Small intestine (tissue), 16 donors: ENCODE results near the gene CLUH. TPM values are rescaled to one million over a fixed set of nuclear protein-coding genes. Genes with fewer than 3 reads are reported as not detected.
A peak's percentile ranks its signal among the peaks of the same experiment; 100 is the strongest.

Experiments
- DNase-seq, 2 donors: peaks; one replicate each; pipeline versions ENCODE4 v3.0.0 to v3.0.0-alpha.2; 2013
- FAIRE-seq: peaks from 2 replicates; lab custom pipeline; 2012; peaks lifted over from hg19 to GRCh38; lab: Jason Lieb, UNC
- H3K27ac ChIP-seq, 3 donors: one replicate each; pipeline ENCODE4 v1.5.1; 2013; ENCODE audit warnings: low read length in 2 of 3, mild to moderate bottlenecking in 2 of 3, control low read depth in 1 of 3, inconsistent platforms in 1 of 3, low read depth in 1 of 3, moderate library complexity in 1 of 3
- H3K27me3 ChIP-seq, 3 donors: one replicate each; pipeline ENCODE4 v1.6.1; 2013; ENCODE audit warnings: low read length in 3 of 3, inconsistent platforms in 1 of 3; ENCODE audit not compliant: control insufficient read depth in 3 of 3, insufficient read depth in 3 of 3
- H3K36me3 ChIP-seq, 3 donors: one replicate each; pipeline ENCODE4 v1.6.1; 2013; ENCODE audit warnings: low read length in 3 of 3, inconsistent platforms in 1 of 3, low read depth in 1 of 3, mild to moderate bottlenecking in 1 of 3, moderate library complexity in 1 of 3; ENCODE audit not compliant: control insufficient read depth in 3 of 3, insufficient read depth in 2 of 3
- H3K4me1 ChIP-seq, 3 donors: one replicate each; pipeline ENCODE4 v1.6.1; 2013; ENCODE audit warnings: low read length in 2 of 3, inconsistent platforms in 1 of 3, low read depth in 1 of 3, mild to moderate bottlenecking in 1 of 3, moderate library complexity in 1 of 3; ENCODE audit not compliant: control insufficient read depth in 3 of 3, insufficient read depth in 2 of 3
- H3K4me3 ChIP-seq, 3 donors: one replicate each; pipeline ENCODE4 v1.5.1; 2013; ENCODE audit warnings: low read length in 3 of 3, control low read depth in 1 of 3, inconsistent platforms in 1 of 3, low read depth in 1 of 3, mild to moderate bottlenecking in 1 of 3, moderate library complexity in 1 of 3
- H3K9me3 ChIP-seq, 2 donors: one replicate each; pipeline ENCODE4 v1.6.1; 2013; ENCODE audit warnings: low read depth in 1 of 2, low read length in 1 of 2; ENCODE audit not compliant: control insufficient read depth in 2 of 2, insufficient read depth in 1 of 2
- WGBS, 3 donors: extraction: QIAGEN DNeasy Blood & Tissue Kit; methylation state at CpG; one replicate each; pipeline ENCODE4 v1.1.7; 2013; 5-methylcytosine and 5-hydroxymethylcytosine counted together
- long read RNA-seq, 10 donors: transcript quantifications; one replicate each; lab custom pipeline, GENCODE V29; 2026
- polyA plus RNA-seq, 4 donors: library from polyadenylated mRNA; stranded (reverse) in 3 of 4; unstranded in 1 of 4; fragments of 200-250 nt in 3 of 4; fragments of 120-200 nt in 1 of 4; gene quantifications; one replicate each; pipeline versions ENCODE4 v1.2.1 to v1.2.3, GENCODE V29; 2013
- donor health status: healthy with polysubstance abuse.
- donor health status: control.
- donor health status: control.
- donor health status: Bipolar disorder and iron deficiency.
- donor health status: healthy.

The CLUH gene
- 10 to 100 TPM; 46.3 to 93.9 (median 72.9) TPM for polyA plus RNA-seq
- long read RNA-seq, donor 1: 0 reads
- long read RNA-seq, donor 2: 0 reads
- long read RNA-seq, donor 3, partial matches to known transcripts: 0 of 1 reads
- long read RNA-seq, donor 3, other reads (novel, unspliced or antisense): 0 of 1 reads
- long read RNA-seq, donor 4: 0 reads
- long read RNA-seq, donor 5, partial matches to known transcripts: 0 of 1 reads
- long read RNA-seq, donor 5, other reads (novel, unspliced or antisense): 0 of 1 reads
- long read RNA-seq, donor 6: 0 reads
- long read RNA-seq, donor 7, partial matches to known transcripts: 0 of 2 reads
- long read RNA-seq, donor 7, other reads (novel, unspliced or antisense): 0 of 2 reads
- long read RNA-seq, donor 8: 0 reads
- long read RNA-seq, donor 9: 0 reads
- long read RNA-seq, donor 10: 0 reads

- peak within 1 kb of the TSS; percentile 75 to 90 (median 77) for H3K27ac ChIP-seq
- DNase-seq: peak; percentile 99
- H3K4me1 ChIP-seq: peaks cover 0 to 41% (median 19%) of the 10 kb centered on the region in 3 donors
- no peaks in the 10 kb centered on the region for H3K27me3 ChIP-seq
- FAIRE-seq: no peak
- no peaks in the 10 kb centered on the region for H3K9me3 ChIP-seq
- H3K4me3 ChIP-seq: peak within 1 kb of the TSS; percentile 78 to 81 (median 81)
- WGBS, 3 donors: 1 to 2% (median 1%) methylated on average over 49 to 76 of the region's 76 CpGs
- peaks cover 0 to 35% (median 0%) of the 10 kb centered on the region in 3 donors for H3K36me3 ChIP-seq
Observed at GRCh38 chr17:2711608-2712299, at the start of gene CLUH. Gene CLUH, minus strand, starts transcription at chr17:2711764. Its CDS starts 103 bp downstream, at chr17:2711661.

GRCh38 chr17:2758870-2759269 lies 47.3 kb upstream of the CLUH start:
- H3K36me3 ChIP-seq: no peaks in the 10 kb centered on the region
- H3K4me1 ChIP-seq: peaks cover 0 to 6% (median 0%) of the 10 kb centered on the region in 3 donors
- no peaks in the 10 kb centered on the region for H3K9me3 ChIP-seq
- WGBS, 3 donors: 64 to 81% (median 73%) methylated on average over 4 of the region's 4 CpGs
- H3K4me3 ChIP-seq: no peak overlapping the region
- DNase-seq (no peak), FAIRE-seq (no peak)
- no peak overlapping the region for H3K27ac ChIP-seq
- peaks cover 0 to 35% (median 16%) of the 10 kb centered on the region in 3 donors for H3K27me3 ChIP-seq

GRCh38 chr17:2755891-2756724 lies 44.5 kb upstream of the CLUH start:
- WGBS, 3 donors: 2 to 4% (median 3%) methylated on average over 25 to 46 of the region's 46 CpGs
- peak in 1 of 2 donors; percentile 36 for DNase-seq
- no peak for FAIRE-seq
- Histone ChIP-seq H3K9me3 (no peaks in the 10 kb centered on the region), H3K4me3 (peak overlapping the region in 2 of 3 donors; percentile 30 to 55), H3K36me3 (no peaks in the 10 kb centered on the region), H3K27me3 (peaks cover 0 to 36% (median 16%) of the 10 kb centered on the region in 3 donors), H3K27ac (no peak overlapping the region), H3K4me1 (peaks cover 0 to 6% (median 0%) of the 10 kb centered on the region in 3 donors)

GRCh38 chr17:2751491-2751890 lies 39.9 kb upstream of the CLUH start:
- no peak for FAIRE-seq
- 64 to 76% (median 66%) methylated on average over 2 of the region's 2 CpGs for WGBS, 3 donors

GRCh38 chr17:2750721-2751120 lies 39.2 kb upstream of the CLUH start:
- Histone ChIP-seq H3K4me1 (no peaks in the 10 kb centered on the region), H3K36me3 (no peaks in the 10 kb centered on the region), H3K4me3 (no peak overlapping the region), H3K27ac (no peak overlapping the region), H3K27me3 (peaks cover 0 to 43% (median 8%) of the 10 kb centered on the region in 3 donors), H3K9me3 (no peaks in the 10 kb centered on the region)
- no peak for DNase-seq
- WGBS, 3 donors: 74 to 84% (median 77%) methylated on average over 2 of the region's 2 CpGs
- no peak for FAIRE-seq

More at GRCh38 chr17:2751491-2751890, 39.9 kb upstream of the CLUH start:
- DNase-seq: peak; percentile 30 to 40
- Histone ChIP-seq H3K36me3 (no peaks in the 10 kb centered on the region), H3K4me3 (no peak overlapping the region), H3K27me3 (peaks cover 0 to 51% (median 14%) of the 10 kb centered on the region in 3 donors), H3K27ac (no peak overlapping the region), H3K4me1 (peaks cover 0 to 6% (median 0%) of the 10 kb centered on the region in 3 donors), H3K9me3 (no peaks in the 10 kb centered on the region)

- H3K4me1 ChIP-seq: no peaks in the 10 kb centered on the region
- FAIRE-seq (no peak), DNase-seq (peak; percentile 71 to 89)
- H3K27ac ChIP-seq: no peak overlapping the region
- no peak overlapping the region for H3K4me3 ChIP-seq
- no peaks in the 10 kb centered on the region for H3K9me3 ChIP-seq
- WGBS, 3 donors: 1 to 3% (median 1%) methylated on average over 22 to 35 of the region's 35 CpGs
- H3K36me3 ChIP-seq: no peaks in the 10 kb centered on the region
- H3K27me3 ChIP-seq: peaks cover 0 to 41% (median 8%) of the 10 kb centered on the region in 3 donors
Observed at GRCh38 chr17:2749784-2750181, 38.2 kb upstream of the CLUH start.

GRCh38 chr17:2749058-2749783 lies 37.7 kb upstream of the CLUH start, which contains the start of gene CCDC92B:
Gene CCDC92B, minus strand, starts transcription at chr17:2749652. Its CDS starts 14,507 bp downstream, at chr17:2735145.
- WGBS, 3 donors: 3 to 11% (median 7%) methylated on average over 14 to 75 of the region's 76 CpGs
- FAIRE-seq (no peak), DNase-seq (no peak)
- Histone ChIP-seq H3K36me3 (no peaks in the 10 kb centered on the region), H3K9me3 (no peaks in the 10 kb centered on the region), H3K27ac (no peak within 1 kb of the TSS), H3K27me3 (peaks cover 0 to 36% (median 8%) of the 10 kb centered on the region in 3 donors), H3K4me1 (no peaks in the 10 kb centered on the region), H3K4me3 (no peak within 1 kb of the TSS)
